Chondrocyte (in vitro differentiated cells): Measurements from ENCODE around the gene ATF4. TPM values are rescaled to one million over a fixed set of nuclear protein-coding genes. Genes with fewer than 3 reads are reported as not detected.
A peak's percentile ranks its signal among the peaks of the same experiment; 100 is the strongest.

Experiments used
- DNase-seq: peaks from one replicate; pipeline ENCODE4 v3.0.0; 2021; ENCODE audit warnings: mixed read lengths, low spot score
- H3K27ac Mint-ChIP-seq: one replicate; pipeline ENCODE4 v1.8.0; 2021; ENCODE audit warnings: mild to moderate bottlenecking, moderate library complexity, mixed read lengths; ENCODE audit not compliant: unreplicated experiment
- H3K27me3 Mint-ChIP-seq: 2 replicates; pipeline ENCODE4 v1.8.0; 2021; ENCODE audit warnings: low read depth, mixed read lengths
- H3K36me3 Mint-ChIP-seq: 2 replicates; pipeline ENCODE4 v1.8.0; 2021; ENCODE audit warnings: low read depth, mixed read lengths
- H3K4me1 Mint-ChIP-seq: 2 replicates; pipeline ENCODE4 v1.8.0; 2021; ENCODE audit warnings: low read depth, mild to moderate bottlenecking, mixed read lengths
- H3K4me3 Mint-ChIP-seq: one replicate; pipeline ENCODE4 v1.8.0; 2021; ENCODE audit warnings: mild to moderate bottlenecking, moderate library complexity, mixed read lengths; ENCODE audit not compliant: unreplicated experiment
- H3K9me3 Mint-ChIP-seq: 2 replicates; pipeline ENCODE4 v1.8.0; 2021; ENCODE audit warnings: low read depth, mixed read lengths
- CTCF ChIP-seq: fragments of 200-600 bp; sonication (generic); IDR thresholded peaks from 2 replicates; pipeline ENCODE4 v1.5.0; 2021; ENCODE audit warnings: antibody characterized with exemption, mild to moderate bottlenecking, moderate library complexity
- total RNA-seq: library from RNA; stranded (reverse); gene quantifications from 3 replicates; pipeline ENCODE4 v1.2.1, GENCODE V29; 2021

ATF4 gene
- total RNA-seq, 1 donor from 2014 or later: 541 TPM

DNA sequence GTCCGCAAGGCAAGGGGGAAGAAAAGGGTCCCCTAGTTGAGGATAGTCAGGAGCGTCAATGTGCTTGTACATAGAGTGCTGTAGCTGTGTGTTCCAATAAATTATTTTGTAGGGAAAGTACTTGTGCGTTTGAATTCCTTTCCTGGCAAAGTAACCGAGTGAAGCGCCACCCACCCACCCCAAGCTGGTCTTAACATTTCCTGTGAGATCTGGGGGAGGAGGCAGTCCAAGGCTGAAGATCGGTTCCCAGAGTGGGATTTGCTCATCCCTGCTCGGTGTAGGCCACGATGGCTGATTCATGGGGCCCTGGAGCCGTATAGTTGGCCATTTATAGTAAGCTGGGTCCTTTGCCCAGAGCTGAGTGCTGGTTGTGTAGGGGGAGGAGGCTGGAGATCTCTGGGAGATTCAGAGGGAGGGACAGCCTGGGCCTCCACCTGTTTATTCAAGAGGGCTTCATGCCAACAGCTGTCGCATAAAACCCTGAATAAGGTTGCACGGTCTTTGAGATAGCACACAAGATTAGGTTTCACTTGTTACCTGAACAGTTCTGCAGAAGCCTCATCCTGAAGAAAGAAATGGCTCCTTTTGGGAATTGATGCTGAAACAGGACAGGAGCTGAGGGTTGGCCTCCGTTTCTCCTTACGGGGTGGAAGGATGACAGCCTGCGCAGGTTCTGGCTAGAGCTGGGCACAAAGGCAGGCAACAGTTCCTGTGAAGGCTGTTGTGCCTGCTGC is 2.4 kb downstream of the ATF4 start:
- TF ChIP-seq CTCF: no peak
- H3K36me3 Mint-ChIP-seq: peaks cover 32% of the 10 kb centered on the region
- peak overlapping the region; percentile 90 for H3K4me3 Mint-ChIP-seq
- H3K27ac Mint-ChIP-seq: peak overlapping the region; percentile 99
- no peaks in the 10 kb centered on the region for H3K27me3 Mint-ChIP-seq
- H3K9me3 Mint-ChIP-seq: no peaks in the 10 kb centered on the region
- peaks cover 54% of the 10 kb centered on the region for H3K4me1 Mint-ChIP-seq
- no peak for DNase-seq

- no peaks in the 10 kb centered on the region for H3K9me3 Mint-ChIP-seq
- H3K36me3 Mint-ChIP-seq: peaks cover 32% of the 10 kb centered on the region
Observed at GRCh38 chr22:39524089-39524752, 3.9 kb downstream of the ATF4 start.

GRCh38 chr22:39524753-39525657 is 4.6 kb downstream of the ATF4 start:
- H3K27ac Mint-ChIP-seq: peak overlapping the region; percentile 53
- peaks cover 55% of the 10 kb centered on the region for H3K4me1 Mint-ChIP-seq
- TF ChIP-seq CTCF: no peak
- H3K9me3 Mint-ChIP-seq: no peaks in the 10 kb centered on the region
- no peak for DNase-seq
- peaks cover 33% of the 10 kb centered on the region for H3K36me3 Mint-ChIP-seq
- no peaks in the 10 kb centered on the region for H3K27me3 Mint-ChIP-seq
- peak overlapping the region; percentile 18 for H3K4me3 Mint-ChIP-seq

More at GRCh38 chr22:39524089-39524752, 3.9 kb downstream of the ATF4 start:
- no peak for DNase-seq
- peak overlapping the region; percentile 32 for H3K27ac Mint-ChIP-seq
- H3K27me3 Mint-ChIP-seq: no peaks in the 10 kb centered on the region
- H3K4me1 Mint-ChIP-seq: peaks cover 49% of the 10 kb centered on the region
- peak overlapping the region; percentile 18 for H3K4me3 Mint-ChIP-seq
- no peak for TF ChIP-seq CTCF

DNA sequence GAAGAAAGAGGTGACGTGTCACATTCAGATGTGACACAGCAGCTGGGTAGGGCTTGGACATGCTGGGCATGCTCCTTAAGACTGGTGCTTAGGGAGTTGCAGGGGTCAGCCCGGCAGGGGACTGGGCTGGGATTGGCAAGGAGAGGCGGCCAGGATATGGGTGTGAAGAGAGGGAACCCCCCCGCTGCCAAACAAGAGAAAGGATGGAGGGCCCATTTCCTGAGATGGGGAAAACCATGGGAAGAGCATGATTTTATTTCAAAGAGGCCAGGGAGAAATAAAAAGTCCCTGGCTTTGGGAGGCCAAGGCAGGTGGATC is 5.3 kb downstream of the ATF4 start:
- Mint-ChIP-seq H3K27me3 (no peaks in the 10 kb centered on the region), H3K36me3 (peaks cover 33% of the 10 kb centered on the region), H3K27ac (peak overlapping the region; percentile 53), H3K4me3 (no peak overlapping the region), H3K4me1 (peaks cover 61% of the 10 kb centered on the region), H3K9me3 (no peaks in the 10 kb centered on the region)
- no peak for TF ChIP-seq CTCF
- DNase-seq: no peak

GRCh38 chr22:39526736-39527171 is 6.4 kb downstream of the ATF4 start:
- H3K36me3 Mint-ChIP-seq: peaks cover 25% of the 10 kb centered on the region
- DNase-seq: no peak
- H3K9me3 Mint-ChIP-seq: no peaks in the 10 kb centered on the region
- H3K27ac Mint-ChIP-seq: peak overlapping the region; percentile 74
- no peak overlapping the region for H3K4me3 Mint-ChIP-seq
- H3K27me3 Mint-ChIP-seq: no peaks in the 10 kb centered on the region
- H3K4me1 Mint-ChIP-seq: peaks cover 70% of the 10 kb centered on the region
- no peak for TF ChIP-seq CTCF
